MV-4-11 (cell line): ENCODE data around the gene OR12D3.
"Not testable (repeated sequence)": the region's sequence is repeated elsewhere in the genome, so short reads cannot be mapped to it uniquely, and the experiment has no call there.

Experiments used
- DNase-seq: peaks from one replicate; lab custom pipeline; 2025; lab: John Stamatoyannopoulos, UW

OR12D3 gene, protein sequence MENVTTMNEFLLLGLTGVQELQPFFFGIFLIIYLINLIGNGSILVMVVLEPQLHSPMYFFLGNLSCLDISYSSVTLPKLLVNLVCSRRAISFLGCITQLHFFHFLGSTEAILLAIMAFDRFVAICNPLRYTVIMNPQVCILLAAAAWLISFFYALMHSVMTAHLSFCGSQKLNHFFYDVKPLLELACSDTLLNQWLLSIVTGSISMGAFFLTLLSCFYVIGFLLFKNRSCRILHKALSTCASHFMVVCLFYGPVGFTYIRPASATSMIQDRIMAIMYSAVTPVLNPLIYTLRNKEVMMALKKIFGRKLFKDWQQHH

DNA sequence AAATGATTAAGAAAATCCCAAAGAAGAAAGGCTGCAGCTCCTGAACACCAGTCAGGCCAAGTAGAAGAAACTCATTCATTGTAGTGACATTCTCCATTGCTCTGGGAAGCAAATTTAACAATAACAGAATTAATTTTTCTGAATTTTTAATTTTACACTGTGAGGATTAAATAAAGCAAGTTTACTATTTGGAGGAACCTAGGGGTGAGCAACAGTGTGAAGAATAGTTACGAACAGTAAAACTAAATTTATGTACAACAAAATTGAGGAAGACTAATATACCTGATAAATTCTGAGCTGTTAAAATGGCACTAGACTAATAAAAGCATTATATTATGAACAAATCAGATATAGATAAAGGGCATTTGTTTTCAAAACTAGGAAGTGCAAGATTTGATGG lies at the start of gene OR12D3:
Gene OR12D3 (minus strand): TSS at position 101 of the 400 bp plus-strand sequence. CDS start 4 bp downstream, at position 97.
- no peak for DNase-seq

DNA sequence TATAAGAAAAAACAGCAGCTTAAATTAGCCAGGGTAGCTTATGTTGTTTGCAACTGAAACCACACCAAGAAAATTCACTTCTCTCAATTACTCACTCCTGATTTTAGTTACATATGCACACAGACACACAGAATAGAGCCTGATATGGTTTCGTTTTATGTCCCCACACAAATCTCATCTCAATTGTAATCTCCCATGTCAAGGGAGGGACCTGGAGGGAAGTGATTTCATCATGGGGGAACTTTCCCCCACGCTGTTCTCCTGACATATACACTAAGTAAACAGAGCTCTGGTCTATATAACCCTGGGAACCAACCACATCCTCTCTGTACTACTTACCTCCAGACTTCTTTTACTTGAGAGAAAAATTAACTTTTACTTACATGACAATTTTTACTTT lies 49.5 kb upstream of the OR12D3 start:
- no peak for DNase-seq

DNA sequence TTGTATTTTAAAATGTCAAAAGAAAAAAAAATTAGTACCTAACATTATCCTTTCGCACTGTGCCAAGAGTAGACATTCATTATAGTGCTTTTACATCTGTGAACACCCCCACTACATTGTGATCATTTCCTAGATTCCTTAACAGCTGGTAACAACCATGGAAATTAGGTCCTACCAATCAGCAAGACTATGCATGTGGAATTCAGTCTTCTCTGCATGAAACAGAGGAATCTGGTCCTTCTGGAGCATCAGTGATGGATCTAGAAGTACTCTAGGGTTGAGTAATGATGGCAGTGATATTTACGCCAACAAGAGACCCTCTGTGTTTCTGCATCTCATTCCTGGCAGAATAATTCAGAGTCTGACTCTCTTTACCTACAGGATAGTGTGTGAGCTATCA lies 49.1 kb upstream of the OR12D3 start:
- no peak for DNase-seq

DNA sequence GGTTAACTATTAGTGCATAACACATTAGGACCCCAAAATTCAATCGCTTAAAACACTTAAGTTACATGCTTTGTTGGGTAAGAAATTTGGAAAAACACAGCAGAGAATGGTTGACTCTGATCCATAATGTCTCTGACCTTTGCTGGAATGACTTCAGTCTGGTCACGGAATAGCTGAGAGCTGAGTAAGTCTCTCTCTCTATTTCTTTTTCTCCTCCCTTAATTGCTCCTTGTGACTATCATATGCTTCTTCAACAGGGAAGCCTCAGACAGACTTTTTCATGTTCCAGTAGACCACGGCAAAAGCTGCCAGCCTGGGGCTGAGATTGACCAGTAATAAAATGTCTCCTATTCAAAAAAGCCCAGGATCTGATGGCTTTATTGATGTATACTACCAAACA lies 44.4 kb upstream of the OR12D3 start:
- no peak for DNase-seq

DNA sequence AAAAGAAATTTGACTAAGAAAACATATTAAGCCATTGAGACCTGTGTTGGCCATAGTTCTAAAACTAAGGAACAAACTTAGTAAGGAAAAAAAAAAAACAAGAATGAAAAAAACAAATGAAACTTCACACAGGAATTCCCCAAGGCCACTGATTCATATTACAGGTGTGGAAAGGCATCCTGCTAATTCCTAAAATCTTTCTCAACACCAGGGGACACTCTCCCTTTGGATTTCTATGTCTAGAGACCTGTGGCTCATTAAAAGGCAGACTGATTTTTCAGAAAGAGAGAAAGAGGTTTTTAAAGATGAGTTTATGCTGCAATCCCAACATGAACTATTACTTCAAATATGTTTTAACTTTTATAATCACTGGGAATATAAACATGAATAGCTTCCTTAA lies 39.5 kb upstream of the OR12D3 start, which contains the start of gene OR12D1:
Gene OR12D1 (plus strand): TSS at position 341 of the 400 bp plus-strand sequence.
- DNase-seq = no peak

DNA sequence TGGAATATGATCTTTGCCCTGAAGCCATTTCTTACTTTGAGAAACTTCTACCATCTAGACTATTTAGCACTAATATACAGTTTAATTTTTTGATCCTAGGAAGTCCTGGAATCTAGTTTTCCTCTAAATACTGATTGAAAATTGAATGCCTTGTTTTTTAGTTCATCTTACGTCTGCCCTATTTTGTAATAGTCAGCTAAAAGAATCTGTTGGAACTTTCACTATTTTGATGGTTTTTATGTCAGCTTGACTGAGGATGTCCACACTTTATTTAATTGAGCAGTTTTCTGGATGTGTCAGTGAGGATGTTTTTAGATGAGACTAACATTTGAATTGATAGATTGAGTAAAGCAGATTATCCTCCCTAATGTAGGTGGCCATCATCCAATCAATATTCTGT lies 28.7 kb upstream of the OR12D3 start:
- DNase-seq = no peak

DNA sequence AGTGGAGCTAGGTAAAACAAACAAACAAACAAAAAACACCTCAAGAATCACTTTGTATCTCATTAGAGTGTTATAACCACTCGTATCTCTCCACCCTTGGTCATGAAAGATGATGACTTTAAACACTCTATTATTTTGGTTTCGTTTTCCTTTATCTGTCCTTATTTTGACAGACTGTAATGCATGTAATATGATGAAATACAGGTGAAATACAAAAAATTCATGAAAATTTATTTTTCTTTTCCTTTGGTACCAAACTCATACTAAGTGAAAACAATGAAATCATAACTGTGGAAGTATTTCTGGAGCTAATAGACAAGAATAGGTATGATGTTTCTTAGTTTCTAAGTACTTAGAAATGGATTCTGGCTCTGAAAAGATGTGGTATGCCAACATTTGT lies 24.4 kb upstream of the OR12D3 start:
- DNase-seq = no peak

DNA sequence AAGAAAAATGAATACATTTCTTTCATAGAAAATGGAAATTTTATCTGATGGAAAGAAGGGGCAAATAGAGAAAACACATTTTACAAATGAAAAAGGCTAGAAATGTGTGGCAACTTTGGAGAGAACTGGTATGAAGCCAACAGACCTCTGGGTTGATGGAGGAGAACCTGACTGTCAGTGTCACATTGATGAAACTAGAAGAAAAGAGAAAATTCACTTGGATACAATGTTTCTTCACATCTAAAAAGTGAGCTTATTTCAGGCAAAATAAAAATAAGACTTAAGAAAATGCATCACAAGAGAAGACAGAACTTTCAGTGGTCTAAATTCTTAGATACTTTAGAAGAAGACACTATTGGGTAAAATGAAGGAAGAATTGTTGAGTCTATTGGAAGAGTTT lies 20.2 kb upstream of the OR12D3 start, which contains the start of gene OR12D2:
Gene OR12D2 (plus strand): TSS at position 301 of the 400 bp plus-strand sequence. CDS start 1,069 bp downstream, outside the sequence.
- no peak for DNase-seq

DNA sequence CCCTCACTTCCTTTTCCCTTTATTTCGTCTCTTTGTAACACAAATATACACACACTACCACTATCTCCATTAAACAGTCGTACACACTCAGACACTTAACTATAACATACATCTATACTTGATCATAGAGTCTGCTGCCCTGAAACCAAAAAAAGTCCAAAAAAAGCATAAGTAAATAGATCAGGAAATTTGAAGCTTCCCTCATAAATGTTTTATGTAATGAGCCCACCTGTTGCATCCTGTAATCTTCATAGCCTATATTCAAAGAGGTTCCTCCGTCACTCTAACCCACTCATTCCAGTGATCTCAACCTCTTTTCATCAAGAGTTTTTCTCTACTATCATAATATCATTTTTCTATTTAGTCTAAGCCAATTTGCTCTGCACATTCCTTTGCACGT lies 13.4 kb upstream of the OR12D3 start:
- no peak for DNase-seq

DNA sequence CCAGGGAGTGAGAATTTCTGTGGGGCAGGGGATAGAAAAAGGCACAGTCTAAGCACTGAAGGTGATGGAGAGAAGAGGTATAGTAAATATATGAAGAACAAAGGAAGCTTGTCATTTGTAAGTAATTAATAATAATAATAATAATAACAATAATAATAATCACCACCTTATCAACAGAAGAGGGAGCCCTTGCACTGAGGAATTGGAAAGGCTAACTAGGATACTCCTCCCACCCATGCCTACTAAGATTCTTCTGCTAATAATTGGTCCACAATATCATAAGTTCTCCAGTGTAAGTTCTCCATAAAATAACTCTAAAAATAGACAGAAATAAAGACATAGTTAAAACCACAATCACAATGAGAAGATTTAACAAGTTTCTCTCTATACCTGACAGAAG lies 912 bp upstream of the OR12D3 start:
- no peak for DNase-seq

DNA sequence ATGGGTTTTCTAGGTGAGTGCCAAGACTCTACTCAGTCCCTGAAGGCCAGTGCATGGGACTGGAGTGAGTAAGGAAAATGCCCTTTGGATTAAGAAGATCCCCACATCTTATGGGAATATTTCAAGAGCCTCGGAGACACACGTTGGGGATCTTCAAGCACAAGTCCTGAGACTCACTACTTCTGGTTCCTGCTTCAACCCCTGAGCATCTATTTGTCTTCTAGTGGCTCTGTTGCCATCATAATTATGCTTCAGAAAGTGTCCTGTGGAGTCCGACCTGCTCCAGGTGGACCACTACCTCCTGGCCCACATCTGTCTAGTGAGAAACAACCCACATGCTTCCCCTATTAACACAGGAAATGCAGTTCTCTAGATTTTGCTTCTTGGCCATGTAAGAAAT lies 6.3 kb downstream of the OR12D3 start, which contains the start of gene OR5V1:
Gene OR5V1 (minus strand): TSS at position 101 of the 400 bp plus-strand sequence. CDS start 12,670 bp downstream, outside the sequence.
- no peak for DNase-seq

DNA sequence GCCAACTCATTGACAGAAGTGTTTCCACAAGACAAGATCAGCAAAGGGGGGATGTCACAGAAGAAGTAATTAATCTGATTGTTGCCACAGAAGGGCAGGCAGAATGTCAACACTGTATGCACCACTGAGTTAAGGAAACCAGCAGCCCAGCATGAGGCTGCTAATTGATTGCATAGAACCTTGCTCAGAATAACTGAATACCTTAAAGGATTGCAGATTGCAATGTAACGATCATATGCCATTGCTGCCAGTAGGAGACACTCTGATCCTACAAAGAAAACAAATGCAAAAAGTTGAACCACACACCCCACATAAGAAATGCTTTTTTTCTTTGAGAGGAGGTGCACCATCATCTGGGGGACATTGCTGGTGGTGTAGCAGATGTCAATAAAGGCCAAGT lies 19.5 kb downstream of the OR12D3 start:
- DNase-seq = no peak

DNA sequence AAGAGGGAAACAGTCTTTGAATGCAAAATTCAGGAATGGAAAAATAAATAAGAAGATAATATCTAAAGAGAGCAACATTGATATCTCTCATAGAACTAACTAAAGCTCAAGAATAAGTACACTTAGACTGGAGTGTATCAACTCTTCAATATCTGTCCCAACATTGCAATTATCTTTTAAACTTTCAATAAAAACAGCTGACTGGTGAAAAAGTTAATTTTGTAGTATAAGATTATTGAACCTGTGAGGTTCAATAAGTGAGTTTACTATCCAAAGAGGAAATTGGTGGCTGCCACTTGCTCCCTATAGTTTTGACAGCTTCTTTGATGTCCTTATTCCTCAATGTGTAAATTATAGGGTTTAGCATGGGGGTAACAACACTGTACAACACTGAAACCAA lies 20.1 kb downstream of the OR12D3 start:
- DNase-seq = no peak

DNA sequence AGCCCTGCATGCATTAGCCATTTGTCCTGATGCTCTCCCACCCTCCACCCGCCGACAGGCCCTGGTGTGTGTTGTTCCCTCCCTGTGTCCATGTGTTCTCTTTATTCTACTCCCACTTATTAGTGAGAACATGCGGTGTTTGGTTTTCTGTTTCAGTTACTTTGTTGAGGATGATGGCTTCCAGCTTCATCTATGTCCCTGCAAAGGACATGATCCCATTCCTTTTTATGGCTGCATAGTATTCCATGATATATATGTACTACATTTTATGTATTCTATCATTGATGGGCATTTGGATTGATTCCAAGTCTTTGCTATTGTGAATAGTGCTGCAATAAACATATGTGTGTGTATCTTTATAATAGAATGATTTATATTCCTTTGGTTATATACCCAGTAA lies 25.7 kb downstream of the OR12D3 start:
- not testable (repeated sequence) for DNase-seq

DNA sequence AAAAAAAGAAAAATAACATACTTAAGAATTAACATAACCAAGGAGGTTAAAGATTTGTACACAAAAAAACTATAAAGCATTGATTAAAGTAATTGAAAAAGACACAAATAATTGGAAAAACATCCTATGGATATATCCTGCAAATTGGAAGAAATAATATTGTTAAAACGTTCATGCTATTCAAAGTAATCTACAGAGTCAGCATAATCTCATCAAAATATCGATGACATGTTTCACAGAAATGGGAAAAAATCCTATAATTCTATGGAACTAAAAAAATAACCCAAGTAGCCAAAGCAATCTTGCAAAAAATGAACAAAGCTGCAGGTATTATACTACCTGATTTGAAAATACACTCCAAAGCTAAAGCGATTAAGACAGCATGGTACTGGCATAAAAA lies 29.7 kb downstream of the OR12D3 start:
- no peak for DNase-seq

DNA sequence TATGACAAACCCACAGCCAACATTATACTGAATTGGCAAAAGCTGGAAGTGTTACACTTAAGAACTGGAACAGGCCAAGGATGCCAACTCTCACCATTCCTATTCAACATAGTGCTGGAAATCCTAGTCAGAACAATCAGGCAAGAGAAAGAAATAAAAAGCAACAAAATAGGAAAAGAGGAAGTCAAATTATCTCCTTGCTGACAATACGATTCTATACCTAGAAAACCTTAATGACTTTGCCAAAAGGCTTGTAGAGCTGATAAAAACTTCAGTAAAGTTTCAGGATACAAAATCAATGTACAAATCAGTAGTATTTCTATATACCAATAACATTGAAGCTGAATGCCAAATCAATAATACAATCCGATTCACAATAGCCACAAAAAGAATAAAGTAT lies 38.8 kb downstream of the OR12D3 start:
- DNase-seq = no peak

DNA sequence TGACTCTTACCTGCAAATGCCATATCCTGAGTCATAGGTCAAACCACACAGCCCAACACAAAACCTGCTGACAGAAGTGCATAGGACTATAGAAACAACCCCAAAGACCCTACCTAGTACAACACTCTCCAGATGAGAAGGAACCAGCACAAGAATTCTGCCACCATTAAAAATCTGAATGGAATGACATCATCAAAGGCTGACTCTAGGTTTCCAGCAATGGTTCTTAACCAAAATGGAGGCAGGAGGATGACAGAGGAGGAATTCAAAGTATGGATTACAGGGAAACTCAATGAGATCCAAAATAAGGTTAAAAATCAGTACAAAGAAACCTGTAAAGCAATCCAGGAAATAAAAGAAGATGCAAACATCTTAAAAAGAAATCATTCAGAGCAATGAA lies 42.4 kb downstream of the OR12D3 start:
- DNase-seq = no peak

DNA sequence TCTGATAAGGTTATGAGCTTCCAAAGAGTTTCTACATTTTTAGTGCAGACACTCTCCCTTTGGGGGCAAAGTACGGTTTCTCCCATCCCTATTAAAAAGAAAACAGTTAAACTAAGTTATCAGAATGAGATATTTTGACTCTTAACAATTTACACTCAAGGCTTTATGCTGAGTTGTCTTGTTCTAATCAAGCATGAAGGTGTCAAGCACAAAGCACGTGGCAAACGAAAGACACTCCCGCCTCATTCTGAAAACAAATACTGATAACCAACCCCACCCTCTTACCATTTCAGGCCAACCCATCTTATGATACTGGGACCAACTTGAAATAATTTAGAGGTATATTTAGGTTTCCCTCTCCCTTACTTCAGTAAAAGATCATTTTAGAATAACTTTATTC lies 49.3 kb downstream of the OR12D3 start:
- no peak for DNase-seq
